Spleen (tissue), 7 donors: ENCODE results near the gene REP15.

Source experiments
- CTCF ChIP-seq, 11 experiments: fragments of 200-600 bp in 7 of 11; fragments of 450-650 bp in 4 of 11; sonication (generic) in 4 of 11; IDR thresholded peaks in 8 of 11; conservative IDR thresholded peaks in 3 of 11; 1 replicate in 7 of 11; 2 replicates in 4 of 11; pipeline versions ENCODE4 v1.4.0 to v1.8.0; 2016 to 2021; ENCODE audit warnings: antibody characterized with exemption in 11 of 11, inconsistent platforms in 4 of 11, mild to moderate bottlenecking in 1 of 11
- POLR2A ChIP-seq, 3 donors: fragments of 450-650 bp; IDR thresholded peaks; one replicate each; pipeline ENCODE4 v1.5.1; 2017; ENCODE audit warnings: antibody characterized with exemption in 3 of 3, mild to moderate bottlenecking in 1 of 3
- POLR2AphosphoS5 ChIP-seq, 3 donors: sonication (generic); formaldehyde crosslinking; IDR thresholded peaks; one replicate each; pipeline ENCODE4 v1.5.1; 2017; ENCODE audit warnings: antibody characterized with exemption in 3 of 3
- donor health status: DM: no; HTN: no; CAD: no; lungs with moderate emphysema.
- donor health status: DM: no; HTN: no; CAD: no.
- donor health status: DM: no; HTN: no; CAD: no.

- TF ChIP-seq CTCF (IDR thresholded peaks at IDR 0.05 in 8 of 11, conservative IDR thresholded peaks at IDR 0.05 in 3 of 11) (no peak), POLR2AphosphoS5 (IDR thresholded peaks at IDR 0.05) (no peak), POLR2A (IDR thresholded peaks at IDR 0.05) (no peak)
These were observed at the start of gene REP15 for GRCh38 chr12:27696293-27696652.
